ENCODE data around the gene CISD1.

DNA sequence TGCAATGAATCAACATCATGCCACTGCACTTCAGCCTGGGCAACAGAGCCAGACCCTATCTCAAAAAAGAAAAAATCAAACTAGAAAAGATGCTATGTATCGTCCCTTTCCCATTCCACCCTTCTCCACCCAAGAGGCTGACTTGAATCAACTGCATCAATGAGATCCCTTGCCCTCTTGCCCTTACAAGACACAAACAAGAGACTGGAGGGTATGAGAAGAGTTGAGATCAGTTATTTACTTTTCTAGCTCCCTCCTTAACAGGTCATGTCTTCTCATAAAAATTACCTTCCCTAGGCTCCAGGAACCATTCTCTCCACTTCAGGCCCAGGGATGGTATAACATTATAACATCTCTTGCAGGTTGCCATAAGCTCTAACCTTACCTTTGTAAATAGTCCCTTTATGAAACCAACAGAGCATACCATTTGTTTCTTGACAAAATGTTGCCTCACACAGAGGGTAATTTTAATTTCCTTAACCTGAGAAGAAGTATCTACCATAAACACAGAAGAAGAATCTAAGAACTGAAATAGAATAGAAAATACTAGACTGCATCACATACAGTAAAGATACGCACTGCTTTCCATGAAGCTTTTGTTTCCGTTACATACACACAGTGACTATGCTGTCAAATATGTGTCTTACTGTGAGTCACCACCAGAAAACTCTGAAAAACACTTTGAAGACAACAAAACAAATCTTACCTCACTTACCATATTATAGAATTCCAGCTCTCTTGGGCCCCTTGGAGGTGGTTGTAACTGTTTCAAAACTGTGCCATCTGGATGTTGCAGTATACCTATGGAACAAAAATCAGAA, 31.7 kb upstream of the CISD1 start:
- TF ChIP-seq, protein P1, sequence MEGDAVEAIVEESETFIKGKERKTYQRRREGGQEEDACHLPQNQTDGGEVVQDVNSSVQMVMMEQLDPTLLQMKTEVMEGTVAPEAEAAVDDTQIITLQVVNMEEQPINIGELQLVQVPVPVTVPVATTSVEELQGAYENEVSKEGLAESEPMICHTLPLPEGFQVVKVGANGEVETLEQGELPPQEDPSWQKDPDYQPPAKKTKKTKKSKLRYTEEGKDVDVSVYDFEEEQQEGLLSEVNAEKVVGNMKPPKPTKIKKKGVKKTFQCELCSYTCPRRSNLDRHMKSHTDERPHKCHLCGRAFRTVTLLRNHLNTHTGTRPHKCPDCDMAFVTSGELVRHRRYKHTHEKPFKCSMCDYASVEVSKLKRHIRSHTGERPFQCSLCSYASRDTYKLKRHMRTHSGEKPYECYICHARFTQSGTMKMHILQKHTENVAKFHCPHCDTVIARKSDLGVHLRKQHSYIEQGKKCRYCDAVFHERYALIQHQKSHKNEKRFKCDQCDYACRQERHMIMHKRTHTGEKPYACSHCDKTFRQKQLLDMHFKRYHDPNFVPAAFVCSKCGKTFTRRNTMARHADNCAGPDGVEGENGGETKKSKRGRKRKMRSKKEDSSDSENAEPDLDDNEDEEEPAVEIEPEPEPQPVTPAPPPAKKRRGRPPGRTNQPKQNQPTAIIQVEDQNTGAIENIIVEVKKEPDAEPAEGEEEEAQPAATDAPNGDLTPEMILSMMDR (IDR thresholded peaks at IDR 0.05), result no peak
- TF ChIP-seq POLR2A (IDR thresholded peaks at IDR 0.05), result no peak
- no peak for TF ChIP-seq POLR2AphosphoS5 (IDR thresholded peaks at IDR 0.05)
